Gastroesophageal sphincter (tissue), 3 donors: ENCODE data around the gene ANKRD23.

Source experiments
- CTCF ChIP-seq, 4 experiments: fragments of 200-600 bp in 2 of 4; fragments of 450-650 bp in 2 of 4; sonication (generic) in 1 of 4; IDR thresholded peaks; one replicate each; pipeline ENCODE4 v1.5.1; 2017 to 2019; ENCODE audit warnings: antibody characterized with exemption in 4 of 4, mild to moderate bottlenecking in 2 of 4, moderate library complexity in 2 of 4
- EP300 ChIP-seq: sonication (generic); formaldehyde crosslinking; IDR thresholded peaks from one replicate; pipeline ENCODE4 v1.6.1; 2017; ENCODE audit warnings: antibody characterized with exemption, mild to moderate bottlenecking
- POLR2A ChIP-seq, 2 donors: fragments of 450-650 bp; IDR thresholded peaks; one replicate each; pipeline ENCODE4 v1.6.1; 2017; ENCODE audit warnings: antibody characterized with exemption in 2 of 2, mild to moderate bottlenecking in 2 of 2, moderate library complexity in 1 of 2

DNA sequence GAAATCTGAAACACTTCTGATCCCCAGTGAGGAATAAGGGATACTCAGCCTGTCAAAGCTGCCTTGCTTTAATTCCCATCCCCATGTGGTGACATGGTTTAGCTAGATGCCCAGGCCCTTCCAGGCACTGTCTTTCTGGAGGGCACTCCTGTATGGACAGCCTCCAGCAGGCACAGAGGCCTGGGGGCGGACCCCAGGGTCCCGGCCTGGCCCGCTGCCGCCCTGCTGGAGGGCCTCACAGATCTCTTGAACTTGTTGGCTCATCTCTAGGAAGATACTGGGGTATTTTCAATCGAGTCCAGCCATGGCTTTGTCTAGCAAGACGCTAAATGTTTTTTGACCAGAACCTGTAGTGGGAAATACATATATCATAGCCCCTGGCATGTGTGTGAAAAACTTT, 48.7 kb downstream of the ANKRD23 start:
- no peak for TF ChIP-seq CTCF (IDR thresholded peaks at IDR 0.05)
- no peak for TF ChIP-seq POLR2A (IDR thresholded peaks at IDR 0.05)
- no peak for TF ChIP-seq EP300
